ENCODE results near the gene CLEC10A.

Gene CLEC10A

DNA sequence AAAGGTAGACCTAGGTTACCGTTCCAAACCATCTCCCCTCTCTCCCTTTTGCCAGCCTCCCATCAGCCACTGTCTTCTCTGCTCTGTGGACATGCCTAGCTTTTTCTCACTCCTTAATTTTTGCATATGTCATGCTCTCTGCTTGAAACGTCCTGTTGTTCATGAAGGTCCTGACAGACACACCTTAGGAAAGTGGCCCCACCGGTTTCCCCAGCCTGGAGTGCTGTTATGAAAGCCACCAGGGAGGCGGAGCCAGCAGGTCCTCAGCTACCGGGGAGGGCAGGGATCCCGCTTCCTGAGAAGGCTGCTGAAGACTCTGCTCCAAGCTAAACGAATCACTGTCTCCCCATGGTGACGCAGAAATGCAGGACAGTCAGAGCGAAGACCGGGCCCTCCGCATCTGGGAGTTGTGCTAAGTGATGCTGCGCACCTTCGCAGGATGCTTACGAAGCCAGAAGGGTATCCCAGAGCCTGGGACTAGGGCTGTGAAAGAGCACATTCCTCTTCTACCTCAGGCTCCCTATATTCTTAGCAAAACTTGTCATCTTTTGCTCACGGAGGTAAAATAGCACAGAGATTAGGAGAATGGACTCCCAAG is 33.8 kb downstream of the CLEC10A start:
- H3K9me3 ChIP-seq (replicated peaks; ENCODE audit: insufficient read depth, low read length): no peaks in the 10 kb centered on the region
- no peaks in the 10 kb centered on the region for H4K20me1 ChIP-seq (ENCODE audit: insufficient read depth, low read length)
- H3K27me3 ChIP-seq (replicated peaks; ENCODE audit: insufficient read depth, low read length): peaks cover 65% of the 10 kb centered on the region
- H3K4me1 ChIP-seq (ENCODE audit: low read length): 0 out of 2 replicates have a peak, but pooled peaks cover 10% of the 10 kb centered on the region
- no peaks in the 10 kb centered on the region for H3K79me2 ChIP-seq (ENCODE audit: low read length)
- peak overlapping the region; percentile 3; the same call in 1 of the 2 replicates for H3K27ac ChIP-seq (ENCODE audit: low read length)
- H3K4me3 ChIP-seq (ENCODE audit: low read length): peak overlapping the region; percentile 52
- no peaks in the 10 kb centered on the region for H3K36me3 ChIP-seq (replicated peaks; ENCODE audit: insufficient read depth, low read length)
- peak overlapping the region; percentile 87 for H2AFZ ChIP-seq (ENCODE audit: low read length)
- H3K9ac ChIP-seq (ENCODE audit: low read length): peak overlapping the region; percentile 3; the same call in 1 of the 2 replicates
- DNase-seq: no peak
- no peaks in the 10 kb centered on the region for H3K9me2 ChIP-seq (replicated peaks; ENCODE audit: insufficient read depth, low read length)
- TF ChIP-seq EZH2phosphoT487 (IDR thresholded peaks at IDR 0.05; ENCODE audit: low read length) (no peak), EZH2 (optimal IDR thresholded peaks at IDR 0.05; ENCODE audit: low read depth, low read length) (no peak)
- TF ChIP-seq, protein P1, sequence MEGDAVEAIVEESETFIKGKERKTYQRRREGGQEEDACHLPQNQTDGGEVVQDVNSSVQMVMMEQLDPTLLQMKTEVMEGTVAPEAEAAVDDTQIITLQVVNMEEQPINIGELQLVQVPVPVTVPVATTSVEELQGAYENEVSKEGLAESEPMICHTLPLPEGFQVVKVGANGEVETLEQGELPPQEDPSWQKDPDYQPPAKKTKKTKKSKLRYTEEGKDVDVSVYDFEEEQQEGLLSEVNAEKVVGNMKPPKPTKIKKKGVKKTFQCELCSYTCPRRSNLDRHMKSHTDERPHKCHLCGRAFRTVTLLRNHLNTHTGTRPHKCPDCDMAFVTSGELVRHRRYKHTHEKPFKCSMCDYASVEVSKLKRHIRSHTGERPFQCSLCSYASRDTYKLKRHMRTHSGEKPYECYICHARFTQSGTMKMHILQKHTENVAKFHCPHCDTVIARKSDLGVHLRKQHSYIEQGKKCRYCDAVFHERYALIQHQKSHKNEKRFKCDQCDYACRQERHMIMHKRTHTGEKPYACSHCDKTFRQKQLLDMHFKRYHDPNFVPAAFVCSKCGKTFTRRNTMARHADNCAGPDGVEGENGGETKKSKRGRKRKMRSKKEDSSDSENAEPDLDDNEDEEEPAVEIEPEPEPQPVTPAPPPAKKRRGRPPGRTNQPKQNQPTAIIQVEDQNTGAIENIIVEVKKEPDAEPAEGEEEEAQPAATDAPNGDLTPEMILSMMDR (IDR thresholded peaks at IDR 0.05; ENCODE audit: low read length): no peak
- H3F3A ChIP-seq (ENCODE audit: insufficient read depth, low read length): peaks cover 16% of the 10 kb centered on the region
- peak overlapping the region; percentile 88 for H3K4me2 ChIP-seq (ENCODE audit: low read depth, low read length)

DNA sequence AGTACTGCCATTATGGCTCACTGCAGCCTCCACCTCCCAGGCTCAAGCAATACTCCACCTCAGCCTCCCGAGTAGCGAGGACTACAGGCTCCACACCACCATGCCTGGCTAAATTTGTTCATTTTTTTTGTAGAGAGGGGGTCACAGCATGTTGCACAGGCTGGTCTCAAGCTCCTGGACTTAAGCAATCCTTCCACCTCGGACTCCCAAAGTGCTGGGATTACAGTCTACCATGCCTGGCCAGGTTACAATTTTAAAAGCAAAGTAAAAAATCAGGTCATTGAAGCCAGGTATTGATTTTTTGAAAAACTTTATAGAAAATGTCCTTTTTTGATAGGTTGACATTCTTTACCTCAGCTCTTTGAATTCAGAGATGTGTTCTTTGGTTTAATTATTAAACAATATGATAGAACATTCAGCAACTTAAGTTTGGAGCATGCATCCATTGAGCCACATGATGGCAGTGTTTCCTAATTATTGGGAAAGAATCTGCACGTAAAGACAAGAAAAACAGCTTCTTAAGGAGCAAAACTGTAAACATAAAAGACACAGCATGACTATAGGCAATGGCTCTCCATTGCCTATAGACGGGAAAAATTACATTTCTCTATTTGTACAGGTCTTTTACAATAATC is 34.4 kb downstream of the CLEC10A start:
- TF ChIP-seq, protein P1 (IDR thresholded peaks at IDR 0.05; ENCODE audit: low read length): peak; percentile 86
- no peak for TF ChIP-seq EZH2phosphoT487 (IDR thresholded peaks at IDR 0.05; ENCODE audit: low read length)
- peak; percentile 79 for DNase-seq
- H3K4me1 ChIP-seq (ENCODE audit: low read length): 0 out of 2 replicates have a peak, but pooled peaks cover 10% of the 10 kb centered on the region
- H2AFZ ChIP-seq (ENCODE audit: low read length): peak overlapping the region; percentile 87; the same call in 1 of the 2 replicates
- H3K27me3 ChIP-seq (replicated peaks; ENCODE audit: insufficient read depth, low read length): peaks cover 67% of the 10 kb centered on the region
- H3K4me3 ChIP-seq (ENCODE audit: low read length): peak overlapping the region; percentile 52
- H3K9me2 ChIP-seq (replicated peaks; ENCODE audit: insufficient read depth, low read length): no peaks in the 10 kb centered on the region
- peak overlapping the region; percentile 88 for H3K4me2 ChIP-seq (ENCODE audit: low read depth, low read length)
- no peaks in the 10 kb centered on the region for H3K36me3 ChIP-seq (replicated peaks; ENCODE audit: insufficient read depth, low read length)
- no peak overlapping the region for H3K9ac ChIP-seq (ENCODE audit: low read length)
- H3K79me2 ChIP-seq (ENCODE audit: low read length): no peaks in the 10 kb centered on the region
- H3F3A ChIP-seq (ENCODE audit: insufficient read depth, low read length): peaks cover 16% of the 10 kb centered on the region
- H4K20me1 ChIP-seq (ENCODE audit: insufficient read depth, low read length): no peaks in the 10 kb centered on the region
- H3K9me3 ChIP-seq (replicated peaks; ENCODE audit: insufficient read depth, low read length): no peaks in the 10 kb centered on the region
- H3K27ac ChIP-seq (ENCODE audit: low read length): no peak overlapping the region

- Histone ChIP-seq H3K4me1 (ENCODE audit: low read length) (0 out of 2 replicates have a peak, but pooled peaks cover 10% of the 10 kb centered on the region), H3K27ac (ENCODE audit: low read length) (no peak within 1 kb of the TSS), H3K9me2 (replicated peaks; ENCODE audit: insufficient read depth, low read length) (no peaks in the 10 kb centered on the region), H3K9ac (ENCODE audit: low read length) (no peak within 1 kb of the TSS), H2AFZ (ENCODE audit: low read length) (no peak within 1 kb of the TSS), H3K4me3 (ENCODE audit: low read length) (0 out of 2 replicates have a peak within 1 kb of the TSS, but pooled peaks have one; percentile 15), H4K20me1 (ENCODE audit: insufficient read depth, low read length) (no peaks in the 10 kb centered on the region), H3K79me2 (ENCODE audit: low read length) (no peaks in the 10 kb centered on the region), H3K9me3 (replicated peaks; ENCODE audit: insufficient read depth, low read length) (no peaks in the 10 kb centered on the region), H3F3A (ENCODE audit: insufficient read depth, low read length) (peaks cover 16% of the 10 kb centered on the region), H3K4me2 (ENCODE audit: low read depth, low read length) (peak within 1 kb of the TSS; percentile 22), H3K36me3 (replicated peaks; ENCODE audit: insufficient read depth, low read length) (no peaks in the 10 kb centered on the region), H3K27me3 (replicated peaks; ENCODE audit: insufficient read depth, low read length) (peaks cover 54% of the 10 kb centered on the region)
- TF ChIP-seq EZH2phosphoT487 (IDR thresholded peaks at IDR 0.05; ENCODE audit: low read length) (no peak), EZH2 (optimal IDR thresholded peaks at IDR 0.05; ENCODE audit: low read depth, low read length) (no peak)
- TF ChIP-seq, protein P1 (IDR thresholded peaks at IDR 0.05; ENCODE audit: low read length): no peak
- DNase-seq: no peak
Observed at GRCh38 chr17:7043497-7044198, 36.4 kb downstream of the CLEC10A start, which contains the start of gene SLC16A11. Gene SLC16A11 (minus strand): TSS chr17:7044092. CDS start chr17:7043513, 579 bp downstream.
